Stimulated activated CD4-positive, alpha-beta T cell treated with anti-CD3 and anti-CD28 coated beads, Interleukin-4, amount 100 ng/mL, for 48 hours (primary cell): Measurements from ENCODE around the gene RNF5.
"Not testable (repeated sequence)": the region's sequence is repeated elsewhere in the genome, so short reads cannot be mapped to it uniquely, and the experiment has no call there.

Experiments
- DNase-seq, 2 donors: peaks; one replicate each; pipeline ENCODE4 v3.0.0-alpha.2; 2020; ENCODE audit warnings: low read depth in 2 of 2

Gene RNF5, protein sequence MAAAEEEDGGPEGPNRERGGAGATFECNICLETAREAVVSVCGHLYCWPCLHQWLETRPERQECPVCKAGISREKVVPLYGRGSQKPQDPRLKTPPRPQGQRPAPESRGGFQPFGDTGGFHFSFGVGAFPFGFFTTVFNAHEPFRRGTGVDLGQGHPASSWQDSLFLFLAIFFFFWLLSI

DNA sequence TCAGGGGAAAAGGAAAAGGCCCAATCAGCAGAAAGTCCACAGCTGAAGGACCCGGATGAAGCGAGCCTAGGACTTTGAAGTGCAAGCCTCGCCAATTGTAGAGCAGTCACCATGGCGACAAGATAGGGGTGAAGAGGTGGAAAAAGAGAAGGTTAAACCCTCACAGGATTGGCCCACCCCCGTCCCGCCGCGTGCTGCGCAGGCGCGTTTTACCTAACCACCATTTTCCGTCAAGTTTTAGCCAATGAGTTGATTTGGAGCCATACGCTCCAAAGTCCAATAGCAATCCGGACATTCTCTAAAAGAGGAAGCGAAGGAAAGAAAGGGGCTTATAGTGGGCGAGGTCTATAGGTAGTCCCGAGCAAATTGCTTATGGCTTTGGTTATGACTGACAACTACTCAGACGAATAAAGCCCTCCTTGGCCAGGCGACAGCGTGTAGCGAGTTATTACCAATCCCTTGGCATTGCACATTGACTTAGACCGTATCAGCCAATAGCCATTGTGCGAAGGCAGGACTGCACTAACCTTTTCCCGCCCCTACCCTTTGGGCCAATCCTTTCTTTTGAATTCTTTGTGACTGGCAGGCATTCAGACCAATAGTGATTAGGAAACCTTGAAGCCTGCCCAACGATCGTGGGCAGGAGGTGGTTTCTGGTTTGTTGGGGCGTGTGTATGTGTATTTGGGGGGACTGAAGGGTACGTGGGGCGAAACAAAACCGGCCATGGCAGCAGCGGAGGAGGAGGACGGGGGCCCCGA lies at the start of gene RNF5:
Gene RNF5 (plus strand): TSS at position 618 of the 759 bp plus-strand sequence. CDS start 107 bp downstream, at position 725.
- peak; percentile 81 to 90 for DNase-seq

DNA sequence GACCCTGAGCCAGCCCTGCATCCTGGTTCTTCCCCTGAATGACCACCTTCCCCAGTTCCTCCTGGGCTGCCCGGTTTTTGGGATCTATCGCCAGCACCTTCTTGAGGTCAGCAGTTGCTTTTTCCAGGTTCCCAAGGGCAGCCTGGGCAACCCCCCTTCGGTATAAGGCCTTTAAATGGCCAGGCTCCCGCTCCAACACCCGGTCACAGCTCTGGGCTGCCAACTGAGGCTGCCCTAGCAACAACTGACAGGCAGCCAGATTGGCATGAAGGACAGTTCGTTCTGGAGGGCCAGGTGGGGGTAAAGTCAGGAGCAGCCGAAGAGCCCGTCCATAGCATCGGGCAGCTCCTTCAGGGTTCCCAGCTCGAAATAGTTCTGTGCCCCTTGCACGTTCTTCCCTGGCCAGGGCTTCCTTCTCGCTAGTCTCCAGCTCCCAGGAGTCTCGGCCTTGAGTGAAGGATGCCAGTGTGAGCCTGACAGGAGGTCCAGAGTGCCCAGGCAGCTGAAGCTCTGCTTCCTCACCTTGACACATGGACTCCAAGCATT lies 49.4 kb upstream of the RNF5 start:
- no peak for DNase-seq

DNA sequence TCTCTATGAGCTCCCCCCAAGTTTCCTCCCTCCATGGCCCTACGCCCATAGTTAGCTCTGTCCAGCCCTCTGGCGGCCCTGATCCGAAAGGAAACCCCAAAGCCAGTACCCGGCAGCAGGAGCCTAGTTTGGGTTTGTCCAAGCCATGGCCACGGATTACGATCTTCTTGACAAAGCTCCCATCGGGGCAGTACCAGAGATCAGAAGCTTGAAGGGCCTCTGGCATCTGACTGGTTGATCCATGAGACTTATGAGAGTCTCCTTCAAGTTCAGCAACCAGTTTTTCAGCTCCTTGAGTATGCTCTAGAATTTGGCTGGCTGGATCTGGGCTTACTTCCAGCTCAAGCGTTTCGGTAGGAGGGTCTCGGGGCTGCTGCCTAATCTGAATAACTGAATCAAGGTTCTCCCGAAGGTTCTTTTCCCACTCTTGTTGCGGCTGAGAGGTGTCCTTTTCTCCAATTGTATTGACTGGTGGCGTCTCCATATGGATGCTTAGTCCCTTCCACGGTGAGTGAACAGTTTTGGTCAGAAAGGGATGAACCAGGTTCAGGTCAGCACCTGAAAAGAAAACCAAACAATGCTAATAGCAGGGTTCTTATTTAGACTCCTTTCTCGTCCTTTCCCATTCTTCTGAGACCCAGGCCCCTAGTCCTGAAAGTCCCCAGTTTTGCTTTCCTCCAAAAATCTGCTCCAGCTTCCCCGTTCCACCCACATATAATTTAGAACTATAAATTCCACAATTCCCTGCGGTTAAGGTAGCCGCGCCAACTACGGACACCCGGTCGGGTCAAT lies 48.7 kb upstream of the RNF5 start:
- DNase-seq = no peak

DNA sequence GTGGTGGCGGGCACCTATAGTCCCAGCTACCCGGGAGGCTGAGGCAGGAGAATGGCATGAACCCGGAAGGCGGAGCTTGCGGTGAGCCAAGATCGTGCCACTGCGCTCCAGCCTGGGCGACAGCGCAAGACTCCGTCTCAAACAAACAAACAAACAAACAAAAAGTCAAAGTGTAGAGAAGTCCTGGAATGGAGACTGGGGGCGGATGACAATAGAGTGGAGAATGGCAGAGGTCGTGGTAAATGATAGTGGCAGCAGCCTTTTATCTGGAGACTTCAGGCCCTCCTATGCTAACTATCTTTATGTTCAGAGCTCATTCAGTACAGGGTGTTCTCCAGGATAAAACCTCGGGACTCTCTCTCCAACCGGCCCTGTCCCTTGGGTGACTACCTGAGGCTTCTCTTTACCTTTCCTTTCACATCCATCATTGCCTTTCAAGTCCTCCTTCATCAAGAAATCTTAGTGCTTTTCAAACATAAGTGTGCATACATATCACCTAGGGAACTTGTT lies 46.7 kb upstream of the RNF5 start:
- no peak for DNase-seq

DNA sequence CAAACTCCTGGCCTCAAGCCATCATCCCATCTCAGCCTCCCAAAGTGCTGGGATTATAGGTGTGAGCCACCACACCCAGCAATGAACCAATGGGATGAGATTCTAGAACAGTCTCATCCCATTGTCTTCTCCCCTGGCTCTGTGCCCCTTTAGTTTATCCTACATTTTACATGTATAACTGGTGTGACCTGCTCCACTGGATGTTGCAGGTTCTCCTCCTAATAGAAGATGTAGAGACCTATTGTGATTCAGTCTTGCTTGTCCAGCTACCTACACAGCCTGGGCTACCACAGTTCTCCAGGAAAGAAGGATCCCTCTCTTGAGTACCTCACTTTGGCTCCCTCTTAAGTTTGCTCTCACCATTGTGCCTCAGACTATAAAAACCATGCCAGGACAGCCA lies 46.1 kb upstream of the RNF5 start:
- DNase-seq = no peak

DNA sequence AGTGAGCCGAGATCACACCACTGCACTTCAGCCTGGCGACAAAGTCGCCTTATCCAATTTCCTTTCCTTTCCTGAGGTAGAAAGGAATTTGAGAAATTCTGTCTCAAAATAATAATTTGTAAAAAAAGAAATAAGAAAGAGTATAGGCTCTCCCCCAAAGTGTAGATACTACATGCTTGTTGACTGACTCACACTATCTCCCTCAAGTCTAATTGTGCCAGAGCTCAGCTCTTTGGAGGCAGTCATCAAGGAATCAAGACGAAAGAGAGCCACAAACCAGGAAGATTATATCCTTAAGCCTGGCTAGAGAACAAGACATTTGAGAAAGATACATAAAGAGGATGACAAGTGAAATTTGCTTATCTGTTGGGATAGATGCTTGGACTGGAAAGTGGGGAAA lies 44.4 kb upstream of the RNF5 start:
- DNase-seq = no peak

DNA sequence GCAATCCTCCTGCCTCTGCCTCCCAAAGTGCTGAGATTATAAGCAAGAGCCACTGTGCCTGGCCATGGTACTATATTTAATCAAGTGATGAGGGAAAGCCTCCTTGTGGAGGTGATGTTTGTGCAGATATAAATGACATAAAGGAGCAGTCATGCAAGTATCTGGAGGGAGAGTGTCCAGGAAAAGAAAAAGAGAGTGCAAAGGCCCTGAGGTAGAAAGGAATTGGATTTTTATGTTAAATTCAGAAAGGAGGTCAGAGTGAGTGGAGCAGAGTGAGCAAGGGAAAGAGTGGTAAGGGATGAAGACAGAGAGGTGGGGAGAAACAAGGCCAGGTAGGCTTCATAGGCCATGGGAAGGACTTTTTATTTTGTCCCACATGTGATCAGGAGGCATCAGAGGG lies 40.8 kb upstream of the RNF5 start:
- no peak for DNase-seq

DNA sequence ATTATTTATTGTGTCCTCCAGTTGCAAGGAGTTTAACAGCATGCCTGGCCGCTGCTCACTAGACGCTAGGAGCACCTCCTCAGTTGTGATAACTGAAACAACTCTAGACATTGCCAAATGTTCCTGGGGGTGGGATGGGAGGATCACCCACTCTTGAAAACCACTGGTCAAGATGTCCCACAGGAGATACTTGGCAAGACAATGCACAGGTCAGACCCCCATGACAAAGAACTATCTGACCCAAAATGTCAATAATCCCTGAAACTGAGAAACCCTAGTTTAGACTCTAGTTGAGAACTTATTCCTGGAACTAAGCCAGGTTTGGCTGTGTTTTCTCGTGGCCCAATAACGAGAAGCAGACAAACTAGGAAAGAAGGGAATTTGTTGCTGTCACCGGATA lies 38.6 kb upstream of the RNF5 start:
- no peak for DNase-seq

DNA sequence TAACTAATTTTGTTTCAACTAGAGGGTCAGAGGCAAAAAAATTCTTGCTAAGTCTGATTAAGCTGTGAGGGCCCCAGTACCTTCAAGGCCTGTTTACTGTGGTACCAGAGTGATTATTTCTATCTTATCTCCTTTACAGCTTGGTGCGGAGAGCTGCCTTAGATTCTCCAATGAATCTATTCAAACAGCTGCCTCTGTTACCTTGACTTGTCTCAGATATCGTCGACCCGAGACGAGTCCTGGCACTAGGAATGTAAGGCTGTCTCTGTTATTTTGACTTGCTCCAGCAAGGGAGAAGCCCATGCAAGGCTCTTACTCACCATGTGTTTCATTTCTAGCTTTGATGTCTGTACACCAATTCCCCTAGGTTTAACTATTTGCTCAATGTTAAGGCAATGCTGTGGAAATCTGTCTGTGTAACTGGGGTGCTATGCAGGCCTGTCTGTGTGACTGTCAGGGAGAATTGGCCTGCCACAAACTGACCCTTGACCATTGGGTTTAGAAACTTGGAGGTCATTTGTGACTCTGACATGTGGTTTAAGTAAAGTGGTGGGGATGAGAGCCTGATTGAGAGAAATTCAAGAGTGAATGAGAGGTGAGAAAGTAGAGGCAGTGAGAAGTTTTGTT lies 37.7 kb upstream of the RNF5 start:
- no peak for DNase-seq

DNA sequence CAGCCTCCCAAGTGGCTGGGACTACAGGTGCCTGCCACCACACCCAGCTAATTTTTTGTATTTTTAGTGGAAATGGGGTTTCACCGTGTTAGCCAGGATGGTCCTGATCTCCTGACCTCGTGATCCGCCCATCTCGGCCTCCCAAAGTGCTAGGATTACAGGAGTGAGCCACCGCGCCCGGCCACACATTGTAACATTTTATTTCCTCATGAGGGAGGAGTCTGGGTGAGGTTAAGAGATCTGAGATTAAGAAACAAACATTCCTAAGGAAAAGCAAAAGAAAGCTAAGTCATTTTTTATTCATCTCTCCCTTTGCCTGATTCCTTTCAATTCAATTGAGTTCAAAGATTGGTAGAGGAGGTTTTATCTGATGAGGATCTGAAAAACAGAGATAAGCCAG lies 34.0 kb upstream of the RNF5 start:
- DNase-seq = not testable (repeated sequence)

DNA sequence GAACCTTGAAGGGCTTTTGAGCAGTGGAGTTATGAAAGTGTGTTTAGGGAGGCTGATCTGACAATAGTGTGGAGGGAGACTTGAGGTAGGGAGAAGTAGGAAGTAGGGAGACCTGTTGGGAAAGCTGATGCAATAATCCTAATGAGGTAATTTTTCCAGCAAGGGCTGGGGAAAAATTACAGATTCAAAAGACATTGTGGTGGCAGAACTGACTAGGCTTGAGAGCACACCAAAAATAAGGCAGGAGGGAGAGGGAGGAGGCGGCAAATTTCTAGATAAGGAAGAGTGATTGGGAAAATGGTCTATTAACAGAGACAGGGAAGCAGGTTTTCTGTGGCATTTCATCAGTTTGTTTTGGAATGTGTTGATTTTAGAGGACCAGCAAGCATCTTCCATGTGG lies 31.9 kb upstream of the RNF5 start:
- DNase-seq = no peak

DNA sequence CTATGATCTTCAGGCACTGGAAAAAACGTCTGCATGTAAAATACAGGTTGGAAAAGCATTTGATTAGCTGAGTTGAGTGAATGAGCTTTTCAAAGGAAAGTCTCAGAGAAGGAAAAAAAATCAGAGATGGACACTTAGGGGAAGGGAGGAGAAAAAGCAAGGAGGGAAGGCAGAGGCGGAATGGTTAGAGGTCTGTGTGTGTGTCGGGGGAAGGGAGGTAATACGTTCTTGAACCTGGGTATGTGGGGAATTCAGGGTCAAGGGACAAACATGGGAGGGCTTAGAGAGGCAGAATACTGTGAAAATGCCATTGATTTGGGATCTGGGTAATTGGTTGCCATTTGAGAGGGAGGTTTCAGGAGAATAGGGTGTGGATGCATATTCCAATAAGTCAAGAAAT lies 31.5 kb upstream of the RNF5 start:
- DNase-seq = no peak

DNA sequence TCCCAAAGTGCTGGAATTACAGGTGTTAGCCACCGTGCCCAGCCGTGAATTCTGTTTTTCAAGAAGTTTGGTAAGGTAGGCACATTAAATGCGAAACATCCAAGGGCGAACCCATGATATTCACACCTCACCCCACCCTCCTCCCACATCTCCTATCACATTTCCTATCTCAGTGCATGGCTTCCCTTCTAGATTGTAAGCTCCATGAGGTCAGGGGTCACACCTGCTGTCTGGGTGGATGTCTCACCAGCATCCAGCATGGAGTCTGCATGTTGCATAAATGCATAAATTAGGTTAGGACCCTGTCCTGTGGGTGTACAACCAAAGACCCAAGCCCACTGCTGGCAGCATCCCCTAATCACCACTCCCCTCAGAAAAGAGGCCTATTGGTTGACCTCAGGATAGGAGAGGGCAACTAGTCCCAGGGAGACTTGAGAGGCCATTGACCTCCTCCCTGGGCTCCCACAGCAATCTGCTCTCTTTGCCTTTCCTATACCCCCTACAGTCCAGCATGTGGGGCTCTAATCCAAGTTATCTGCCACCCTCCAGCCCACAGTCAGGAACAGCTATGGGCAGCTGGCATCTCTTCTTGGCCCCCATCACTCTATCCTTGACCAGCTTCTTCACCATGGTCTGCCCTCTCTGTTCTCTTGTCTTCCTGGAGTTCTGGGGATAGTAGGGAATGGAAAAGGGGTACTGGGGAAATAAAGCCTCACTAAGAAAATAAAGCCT lies 30.6 kb upstream of the RNF5 start:
- DNase-seq = no peak

DNA sequence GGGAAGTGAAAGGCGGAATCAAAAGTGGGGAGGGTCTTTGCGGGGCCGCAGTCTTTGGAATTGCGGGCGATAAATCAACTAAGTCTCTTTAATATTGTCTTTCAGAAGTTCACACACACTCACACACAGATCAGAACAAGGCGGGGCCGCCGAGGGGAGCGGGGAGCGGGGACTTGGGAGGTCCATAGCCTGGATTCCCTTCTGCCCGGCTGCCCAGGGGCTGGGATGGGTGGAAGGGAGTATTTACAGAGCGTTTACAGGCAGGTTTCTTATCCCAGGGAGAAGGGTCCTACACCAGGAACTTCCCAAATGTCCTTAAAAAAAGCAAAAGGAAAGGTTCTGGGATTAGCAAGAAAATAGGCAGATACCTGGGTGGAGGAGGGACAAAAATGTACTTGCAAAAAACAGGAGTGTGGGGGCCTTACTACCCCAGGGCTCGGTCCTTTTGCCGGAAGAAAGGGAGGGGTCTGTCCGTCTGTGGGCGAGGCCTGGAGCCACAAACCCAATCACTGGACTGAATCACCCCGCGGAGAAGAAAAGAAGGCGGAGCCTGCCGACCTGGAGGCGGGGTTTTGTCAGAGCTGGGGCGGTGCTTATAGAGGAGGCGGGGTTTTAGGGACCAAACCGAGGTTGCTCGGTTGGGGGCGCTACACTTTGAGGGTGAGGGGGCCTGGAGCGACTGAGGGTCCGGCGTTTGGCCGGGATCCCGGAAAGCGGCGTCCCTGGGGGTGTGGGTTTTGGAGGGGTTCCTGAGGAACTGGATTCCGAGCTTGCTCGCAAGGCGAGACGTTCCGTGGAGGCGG lies 29.7 kb upstream of the RNF5 start:
- DNase-seq = peak; percentile 49 to 74

DNA sequence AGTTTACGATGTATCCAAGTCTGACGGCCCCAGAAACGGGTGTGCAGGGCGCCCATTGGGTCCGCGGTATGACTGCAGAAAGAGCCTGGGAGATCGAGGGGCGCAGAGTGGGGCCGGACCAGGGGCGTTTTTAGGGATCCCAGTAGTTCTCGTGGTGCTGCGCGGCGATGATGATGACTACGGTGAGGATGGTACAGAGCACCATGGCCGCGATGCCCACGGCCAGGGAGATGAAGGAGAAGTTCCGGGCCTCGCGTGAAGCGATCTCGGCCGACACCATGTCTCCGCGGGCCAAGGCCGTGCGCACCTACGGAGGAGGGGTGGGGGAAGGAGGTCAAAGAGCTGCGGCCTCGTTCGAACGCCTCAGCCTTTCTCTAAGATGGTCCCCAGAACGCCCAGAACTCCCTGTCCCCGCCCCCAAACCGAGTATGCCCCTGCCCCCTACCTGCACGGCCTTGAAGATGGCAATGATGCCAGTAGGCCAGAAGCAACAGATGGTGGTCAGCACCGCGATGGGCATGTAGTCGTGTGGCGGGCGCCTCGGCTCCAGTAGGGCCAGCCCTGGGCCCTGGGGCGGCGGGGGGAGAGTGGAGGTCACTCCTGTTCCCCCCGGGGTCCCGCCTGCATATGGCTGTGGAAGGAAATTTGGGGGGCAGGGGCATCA lies 29.0 kb upstream of the RNF5 start:
- DNase-seq = no peak

DNA sequence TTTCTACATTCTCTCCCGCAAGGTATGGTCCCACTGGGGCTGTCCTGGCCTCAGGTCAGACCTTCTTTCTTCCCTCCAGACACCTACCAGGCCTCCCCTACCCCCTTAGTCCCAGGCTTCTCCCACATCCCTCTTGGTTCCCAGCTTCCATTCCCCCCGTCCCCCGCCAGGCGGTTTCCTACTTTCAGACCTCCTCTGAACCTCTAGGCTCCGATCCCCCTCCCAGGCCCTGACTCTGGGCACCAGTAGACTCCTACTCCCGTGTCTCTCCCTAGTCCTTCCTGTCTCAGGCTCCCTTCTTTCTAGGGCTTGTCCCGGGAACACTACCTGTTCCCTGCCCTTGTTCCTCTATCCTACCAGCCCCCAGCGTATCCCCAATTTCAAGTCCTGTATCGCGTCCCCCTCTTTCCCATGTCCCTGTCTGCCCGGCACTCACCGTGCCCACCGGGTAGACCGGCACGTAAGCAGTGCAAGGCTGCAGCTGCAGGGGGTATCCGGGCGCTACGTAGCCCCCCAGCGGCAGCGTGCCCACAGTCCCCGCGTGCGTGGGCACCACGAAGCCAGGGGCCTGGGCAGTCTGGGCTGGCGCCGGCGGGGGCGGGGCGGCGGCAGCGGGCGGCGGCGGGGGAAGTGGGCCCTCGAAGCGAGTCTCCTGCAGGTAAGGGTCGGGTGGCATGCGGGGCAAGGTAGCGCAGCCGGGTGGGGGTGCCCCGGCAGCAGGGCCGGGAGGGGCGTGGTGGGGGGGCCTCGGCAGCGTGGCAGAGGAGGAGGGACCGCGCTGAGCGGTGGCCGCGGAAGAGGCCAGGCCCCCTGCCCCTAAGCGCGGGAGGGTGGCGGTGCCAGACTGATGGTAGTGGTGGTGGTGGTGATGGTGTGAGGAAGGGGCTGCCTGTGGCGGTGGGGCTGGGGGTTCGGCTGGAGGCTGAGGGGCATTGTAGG lies 28.0 kb upstream of the RNF5 start:
- DNase-seq = no peak

DNA sequence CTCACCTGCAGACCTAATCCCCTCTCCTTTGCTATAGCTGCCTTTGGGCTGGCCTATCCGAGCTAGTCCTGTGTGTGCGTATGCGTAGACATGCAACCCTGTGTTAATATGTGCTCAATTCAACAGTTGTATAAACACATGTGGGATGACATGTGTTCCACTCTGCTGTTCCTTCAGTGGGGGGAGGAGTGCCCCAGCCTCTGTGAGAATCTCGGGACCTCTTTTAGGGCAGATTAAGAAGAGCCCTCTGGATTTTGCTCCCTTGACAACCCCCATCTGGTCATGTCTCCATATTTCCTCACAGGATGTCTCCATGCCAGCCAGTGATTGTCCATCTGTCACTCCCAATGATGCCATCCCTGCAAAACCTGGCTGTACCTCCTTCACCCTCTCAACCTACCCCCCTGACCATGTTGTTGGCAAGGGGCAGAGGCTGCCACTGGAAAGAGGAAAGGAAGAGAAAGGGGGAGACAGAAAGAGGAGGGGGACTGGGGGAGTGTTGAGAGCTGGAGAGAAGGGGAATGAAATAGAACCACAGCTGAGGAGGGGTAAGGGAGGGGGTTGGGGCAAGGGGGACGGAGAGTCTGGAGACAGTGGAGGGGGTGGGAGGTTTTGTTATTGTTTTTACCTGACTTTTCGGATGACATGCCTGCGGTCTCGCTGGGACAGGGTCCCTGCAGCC lies 26.9 kb upstream of the RNF5 start:
- DNase-seq = no peak
